ENCODE results near the gene ARHGAP22. TPM values are rescaled to one million over a fixed set of nuclear protein-coding genes. Genes with fewer than 3 reads are reported as not detected.

Gene ARHGAP22
- polyA plus RNA-seq, 3 donors = 1.5 to 7.8 (median 1.9) TPM

GRCh38 chr10:48412933-48413332, 191.9 kb downstream of the ARHGAP22 start:
- Histone ChIP-seq H3K9ac (ENCODE audit: insufficient read depth, low read length, poor library complexity, severe bottlenecking) (no peak overlapping the region), H3K4me2 (replicated peaks; ENCODE audit: extremely low read depth, low read length, poor library complexity, severe bottlenecking) (no peak overlapping the region), H3K27ac (ENCODE audit: low read depth in 1 of 2, low read length in 2 of 2) (no peak overlapping the region), H3K4me3 (replicated peaks in 1 of 3; ENCODE audit: low read depth in 2 of 3, low read length in 3 of 3) (no peak overlapping the region), H3K36me3 (replicated peaks in 1 of 2; ENCODE audit: control insufficient read depth in 1 of 2, insufficient read depth in 2 of 2, low read length in 2 of 2) (peaks cover 12 to 42% of the 10 kb centered on the region in 2 donors), H2AFZ (ENCODE audit: insufficient read depth, low read depth, low read length, poor library complexity, severe bottlenecking) (no peak overlapping the region), H3K4me1 (ENCODE audit: control insufficient read depth in 1 of 2, insufficient read depth in 2 of 2, low read length in 2 of 2) (no peaks in the 10 kb centered on the region), H3K79me2 (ENCODE audit: insufficient read depth, low read length) (no peaks in the 10 kb centered on the region), H3K9me3 (replicated peaks in 1 of 2; ENCODE audit: control insufficient read depth in 1 of 2, insufficient read depth in 1 of 2, low read length in 2 of 2) (peaks cover 0 to 5% of the 10 kb centered on the region in 2 donors), H4K20me1 (ENCODE audit: insufficient read depth, low read length) (no peaks in the 10 kb centered on the region), H3K27me3 (ENCODE audit: control insufficient read depth in 2 of 2, insufficient read depth in 2 of 2, low read length in 2 of 2) (no peaks in the 10 kb centered on the region)
- DNase-seq = no peak
- Mint-ChIP-seq H3K9me3 (peaks cover 4 to 14% (median 8%) of the 10 kb centered on the region in 7 donors), H3K4me1 (no peaks in the 10 kb centered on the region), H3K36me3 (peaks cover 34 to 37% of the 10 kb centered on the region in 2 donors), H3K27ac (no peak overlapping the region), H3K4me3 (no peak overlapping the region), H3K27me3 (ENCODE audit: low read depth in 3 of 3) (peaks cover 0 to 2% (median 0%) of the 10 kb centered on the region in 3 donors)
- WGBS (ENCODE audit: insufficient coverage) = no CpG with 5 or more reads among the region's 4 CpGs
- intact Hi-C loops (cut with micrococcal nuclease) = no loop called here
- TF ChIP-seq CTCF (IDR thresholded peaks at IDR 0.05) = no peak

GRCh38 chr10:48412081-48412480, 192.8 kb downstream of the ARHGAP22 start:
- peaks cover 4 to 14% (median 8%) of the 10 kb centered on the region in 7 donors for H3K9me3 Mint-ChIP-seq

More at GRCh38 chr10:48412081-48412480, 192.8 kb downstream of the ARHGAP22 start:
- peaks cover 34 to 37% of the 10 kb centered on the region in 2 donors for H3K36me3 Mint-ChIP-seq
- Histone ChIP-seq H3K4me3 (replicated peaks in 1 of 3; ENCODE audit: low read depth in 2 of 3, low read length in 3 of 3) (no peak overlapping the region), H3K27me3 (ENCODE audit: control insufficient read depth in 2 of 2, insufficient read depth in 2 of 2, low read length in 2 of 2) (no peaks in the 10 kb centered on the region), H3K9me3 (replicated peaks in 1 of 2; ENCODE audit: control insufficient read depth in 1 of 2, insufficient read depth in 1 of 2, low read length in 2 of 2) (peaks cover 0 to 5% of the 10 kb centered on the region in 2 donors), H3K36me3 (replicated peaks in 1 of 2; ENCODE audit: control insufficient read depth in 1 of 2, insufficient read depth in 2 of 2, low read length in 2 of 2) (peaks cover 12 to 42% of the 10 kb centered on the region in 2 donors), H4K20me1 (ENCODE audit: insufficient read depth, low read length) (no peaks in the 10 kb centered on the region), H3K4me2 (replicated peaks; ENCODE audit: extremely low read depth, low read length, poor library complexity, severe bottlenecking) (no peak overlapping the region), H3K9ac (ENCODE audit: insufficient read depth, low read length, poor library complexity, severe bottlenecking) (no peak overlapping the region), H2AFZ (ENCODE audit: insufficient read depth, low read depth, low read length, poor library complexity, severe bottlenecking) (no peak overlapping the region), H3K4me1 (ENCODE audit: control insufficient read depth in 1 of 2, insufficient read depth in 2 of 2, low read length in 2 of 2) (no peaks in the 10 kb centered on the region), H3K27ac (ENCODE audit: low read depth in 1 of 2, low read length in 2 of 2) (no peak overlapping the region), H3K79me2 (ENCODE audit: insufficient read depth, low read length) (no peaks in the 10 kb centered on the region)
- WGBS (ENCODE audit: insufficient coverage) = no CpG with 5 or more reads among the region's 3 CpGs
- intact Hi-C loops (cut with micrococcal nuclease) = no loop called here
- peaks cover 0 to 2% (median 0%) of the 10 kb centered on the region in 3 donors for H3K27me3 Mint-ChIP-seq (ENCODE audit: low read depth in 3 of 3)
- no peak overlapping the region for H3K4me3 Mint-ChIP-seq
- no peak for DNase-seq
- H3K27ac Mint-ChIP-seq = no peak overlapping the region
- no peak for TF ChIP-seq CTCF (IDR thresholded peaks at IDR 0.05)
- no peaks in the 10 kb centered on the region for H3K4me1 Mint-ChIP-seq

All from CD14-positive monocyte (primary cell).